A549 (cell line): ENCODE data around the gene RAB21.

ENCODE experiments used
- EP300 ChIP-seq, 2 experiments: fragments of >200 bp; sonication (Bioruptor Twin); formaldehyde crosslinking; IDR thresholded peaks; 2 replicates in 1 of 2; 3 replicates in 1 of 2; pipeline ENCODE4 v1.6.1; 2016 to 2017
- KDM5A ChIP-seq: fragments of 200-600 bp; sonication (generic); IDR thresholded peaks from 2 replicates; pipeline ENCODE4 v1.6.1; 2016; ENCODE audit warnings: antibody characterized with exemption, mild to moderate bottlenecking
- PHF8 ChIP-seq: fragments of 200-600 bp; sonication (generic); IDR thresholded peaks from 2 replicates; pipeline ENCODE4 v1.6.1; 2016; ENCODE audit warnings: low read depth, mild to moderate bottlenecking, antibody characterized with exemption, moderate library complexity, borderline replicate concordance
- RFX5 ChIP-seq: fragments of 450-650 bp; IDR thresholded peaks from 2 replicates; pipeline ENCODE4 v1.7.1; 2014; ENCODE audit warnings: antibody characterized with exemption, mild to moderate bottlenecking, moderate library complexity
- TF ChIP-seq, protein P1 (sequence below): fragments of >200 bp; sonication (Bioruptor Twin); formaldehyde crosslinking; IDR thresholded peaks from 3 replicates; pipeline ENCODE4 v1.5.1; 2016
- TF ChIP-seq, protein P2 (sequence below): fragments of >200 bp; sonication (Bioruptor Twin); formaldehyde crosslinking; IDR thresholded peaks from 3 replicates; pipeline ENCODE4 v1.6.1; 2016
- TF ChIP-seq, protein P3 (sequence below): fragments of 200-600 bp; sonication (generic); IDR thresholded peaks from 2 replicates; pipeline ENCODE4 v1.6.1; 2016; ENCODE audit warnings: antibody characterized with exemption, mild to moderate bottlenecking, moderate library complexity

DNA sequence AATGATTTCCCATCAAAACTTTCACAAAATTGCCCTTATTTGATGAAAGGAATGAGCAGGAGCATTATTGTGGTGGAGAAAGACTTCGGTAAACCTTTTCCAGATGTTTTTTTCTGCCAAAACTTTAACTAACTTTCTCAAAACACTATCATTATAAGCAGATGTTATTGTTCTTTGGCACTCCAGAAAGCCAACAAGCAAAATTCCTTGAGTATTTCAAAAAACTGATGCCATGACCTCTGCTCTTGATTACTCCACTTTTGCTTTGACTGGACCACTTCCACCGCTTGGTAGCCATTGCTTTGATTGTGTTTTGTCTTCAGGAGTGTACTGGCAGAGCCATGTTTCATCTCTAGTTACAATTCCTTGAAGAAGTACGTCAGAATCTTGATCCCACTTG is 29.7 kb upstream of the RAB21 start:
- TF ChIP-seq, protein P1, sequence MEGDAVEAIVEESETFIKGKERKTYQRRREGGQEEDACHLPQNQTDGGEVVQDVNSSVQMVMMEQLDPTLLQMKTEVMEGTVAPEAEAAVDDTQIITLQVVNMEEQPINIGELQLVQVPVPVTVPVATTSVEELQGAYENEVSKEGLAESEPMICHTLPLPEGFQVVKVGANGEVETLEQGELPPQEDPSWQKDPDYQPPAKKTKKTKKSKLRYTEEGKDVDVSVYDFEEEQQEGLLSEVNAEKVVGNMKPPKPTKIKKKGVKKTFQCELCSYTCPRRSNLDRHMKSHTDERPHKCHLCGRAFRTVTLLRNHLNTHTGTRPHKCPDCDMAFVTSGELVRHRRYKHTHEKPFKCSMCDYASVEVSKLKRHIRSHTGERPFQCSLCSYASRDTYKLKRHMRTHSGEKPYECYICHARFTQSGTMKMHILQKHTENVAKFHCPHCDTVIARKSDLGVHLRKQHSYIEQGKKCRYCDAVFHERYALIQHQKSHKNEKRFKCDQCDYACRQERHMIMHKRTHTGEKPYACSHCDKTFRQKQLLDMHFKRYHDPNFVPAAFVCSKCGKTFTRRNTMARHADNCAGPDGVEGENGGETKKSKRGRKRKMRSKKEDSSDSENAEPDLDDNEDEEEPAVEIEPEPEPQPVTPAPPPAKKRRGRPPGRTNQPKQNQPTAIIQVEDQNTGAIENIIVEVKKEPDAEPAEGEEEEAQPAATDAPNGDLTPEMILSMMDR, result no peak
- no peak for TF ChIP-seq RFX5
- TF ChIP-seq, protein P2, sequence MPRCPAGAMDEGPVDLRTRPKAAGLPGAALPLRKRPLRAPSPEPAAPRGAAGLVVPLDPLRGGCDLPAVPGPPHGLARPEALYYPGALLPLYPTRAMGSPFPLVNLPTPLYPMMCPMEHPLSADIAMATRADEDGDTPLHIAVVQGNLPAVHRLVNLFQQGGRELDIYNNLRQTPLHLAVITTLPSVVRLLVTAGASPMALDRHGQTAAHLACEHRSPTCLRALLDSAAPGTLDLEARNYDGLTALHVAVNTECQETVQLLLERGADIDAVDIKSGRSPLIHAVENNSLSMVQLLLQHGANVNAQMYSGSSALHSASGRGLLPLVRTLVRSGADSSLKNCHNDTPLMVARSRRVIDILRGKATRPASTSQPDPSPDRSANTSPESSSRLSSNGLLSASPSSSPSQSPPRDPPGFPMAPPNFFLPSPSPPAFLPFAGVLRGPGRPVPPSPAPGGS, result no peak
- no peak for TF ChIP-seq KDM5A
- TF ChIP-seq, protein P3, sequence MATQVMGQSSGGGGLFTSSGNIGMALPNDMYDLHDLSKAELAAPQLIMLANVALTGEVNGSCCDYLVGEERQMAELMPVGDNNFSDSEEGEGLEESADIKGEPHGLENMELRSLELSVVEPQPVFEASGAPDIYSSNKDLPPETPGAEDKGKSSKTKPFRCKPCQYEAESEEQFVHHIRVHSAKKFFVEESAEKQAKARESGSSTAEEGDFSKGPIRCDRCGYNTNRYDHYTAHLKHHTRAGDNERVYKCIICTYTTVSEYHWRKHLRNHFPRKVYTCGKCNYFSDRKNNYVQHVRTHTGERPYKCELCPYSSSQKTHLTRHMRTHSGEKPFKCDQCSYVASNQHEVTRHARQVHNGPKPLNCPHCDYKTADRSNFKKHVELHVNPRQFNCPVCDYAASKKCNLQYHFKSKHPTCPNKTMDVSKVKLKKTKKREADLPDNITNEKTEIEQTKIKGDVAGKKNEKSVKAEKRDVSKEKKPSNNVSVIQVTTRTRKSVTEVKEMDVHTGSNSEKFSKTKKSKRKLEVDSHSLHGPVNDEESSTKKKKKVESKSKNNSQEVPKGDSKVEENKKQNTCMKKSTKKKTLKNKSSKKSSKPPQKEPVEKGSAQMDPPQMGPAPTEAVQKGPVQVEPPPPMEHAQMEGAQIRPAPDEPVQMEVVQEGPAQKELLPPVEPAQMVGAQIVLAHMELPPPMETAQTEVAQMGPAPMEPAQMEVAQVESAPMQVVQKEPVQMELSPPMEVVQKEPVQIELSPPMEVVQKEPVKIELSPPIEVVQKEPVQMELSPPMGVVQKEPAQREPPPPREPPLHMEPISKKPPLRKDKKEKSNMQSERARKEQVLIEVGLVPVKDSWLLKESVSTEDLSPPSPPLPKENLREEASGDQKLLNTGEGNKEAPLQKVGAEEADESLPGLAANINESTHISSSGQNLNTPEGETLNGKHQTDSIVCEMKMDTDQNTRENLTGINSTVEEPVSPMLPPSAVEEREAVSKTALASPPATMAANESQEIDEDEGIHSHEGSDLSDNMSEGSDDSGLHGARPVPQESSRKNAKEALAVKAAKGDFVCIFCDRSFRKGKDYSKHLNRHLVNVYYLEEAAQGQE, result no peak
- TF ChIP-seq PHF8, result no peak
- TF ChIP-seq EP300 (IDR thresholded peaks at IDR 0.05), result no peak
